IMR-90 (cell line): Measurements from ENCODE around the gene RAB33B. TPM values are rescaled to one million over a fixed set of nuclear protein-coding genes. Genes with fewer than 3 reads are reported as not detected.

Source experiments
- ATAC-seq: fragments of 200-7000 bp; cut with Tn5 transposase; 2 replicates; pipeline ENCODE4 v1.9.1; 2020; ENCODE audit warnings: low read depth, mild to moderate bottlenecking, moderate library complexity
- BruUV-seq: library from RNA; stranded (reverse); fragments of 400-500 nt; replicated peaks from 2 replicates; lab custom pipeline; 2021; lab: Mats Ljungman, UMichigan
- CTCF ChIA-PET: fragments of 300-600 bp; formaldehyde crosslinking; extraction: SDS; loops from one replicate; lab custom pipeline; 2021; ENCODE audit warnings: antibody characterized with exemption; lab: Yijun Ruan, JAX
- POLR2A ChIA-PET: fragments of 300-600 bp; sonication (Branson Sonifier 250); formaldehyde crosslinking; loops from one replicate; lab custom pipeline; 2022; ENCODE audit warnings: antibody characterized with exemption; ENCODE audit not compliant: unreplicated experiment; lab: Charles Lee
- DNase-seq: peaks from one replicate; pipeline ENCODE4 v3.0.0; 2013
- H2AFZ ChIP-seq: replicated peaks from 2 replicates; pipeline ENCODE3; 2013; ENCODE audit warnings: low read length, mild to moderate bottlenecking; ENCODE audit not compliant: poor library complexity
- H2AK5ac ChIP-seq: 2 replicates; pipeline ENCODE4 v1.6.1; 2013; ENCODE audit warnings: low read depth, low read length, inconsistent platforms
- H2AK9ac ChIP-seq: replicated peaks from 2 replicates; pipeline ENCODE3; 2013; ENCODE audit warnings: mild to moderate bottlenecking, low read depth, low read length, moderate library complexity; ENCODE audit not compliant: poor library complexity
- H2BK120ac ChIP-seq: 2 replicates; pipeline ENCODE4 v1.6.1; 2013; ENCODE audit warnings: low read depth, low read length, inconsistent platforms
- H2BK15ac ChIP-seq: 3 replicates; pipeline ENCODE4 v1.6.1; 2013; ENCODE audit warnings: low read depth, low read length, inconsistent platforms
- H2BK20ac ChIP-seq: 2 replicates; pipeline ENCODE4 v1.6.1; 2013; ENCODE audit warnings: low read depth, mild to moderate bottlenecking, inconsistent platforms, low read length, moderate library complexity
- H2BK5ac ChIP-seq: 2 replicates; pipeline ENCODE4 v1.6.1; 2013; ENCODE audit warnings: mild to moderate bottlenecking, low read depth, low read length, inconsistent platforms; ENCODE audit not compliant: poor library complexity, severe bottlenecking
- H3K14ac ChIP-seq: replicated peaks from 2 replicates; pipeline ENCODE4 v1.6.1; 2013; ENCODE audit warnings: low read depth, low read length, inconsistent platforms
- H3K18ac ChIP-seq: 2 replicates; pipeline ENCODE4 v1.6.1; 2013; ENCODE audit warnings: low read depth, low read length, control low read depth
- H3K23ac ChIP-seq: 2 replicates; pipeline ENCODE4 v1.6.1; 2013; ENCODE audit warnings: low read depth, low read length, inconsistent platforms
- H3K27ac ChIP-seq: 2 replicates; pipeline ENCODE4 v1.5.1; 2013; ENCODE audit warnings: mild to moderate bottlenecking, control low read depth, low read length; ENCODE audit not compliant: insufficient read depth
- H3K27me3 ChIP-seq: 2 replicates; pipeline ENCODE4 v1.6.1; 2013; ENCODE audit warnings: low read length; ENCODE audit not compliant: control insufficient read depth, insufficient read depth
- H3K36me3 ChIP-seq: 2 replicates; pipeline ENCODE4 v1.6.1; 2013; ENCODE audit warnings: low read length, mixed read lengths; ENCODE audit not compliant: control insufficient read depth, insufficient read depth
- H3K4ac ChIP-seq: 2 replicates; pipeline ENCODE4 v1.6.1; 2013; ENCODE audit warnings: low read depth, low read length, inconsistent platforms
- H3K4me1 ChIP-seq: 2 replicates; pipeline ENCODE4 v1.6.1; 2013; ENCODE audit warnings: low read length, mixed read lengths; ENCODE audit not compliant: control insufficient read depth, insufficient read depth
- H3K4me2 ChIP-seq: 2 replicates; pipeline ENCODE4 v1.6.1; 2013; ENCODE audit warnings: low read depth, mild to moderate bottlenecking, control low read depth, low read length, moderate library complexity
- H3K4me3 ChIP-seq: 2 replicates; pipeline ENCODE4 v1.5.1; 2013; ENCODE audit warnings: low read depth, mild to moderate bottlenecking, control low read depth, low read length, moderate library complexity; ENCODE audit not compliant: insufficient read depth
- H3K56ac ChIP-seq: 2 replicates; pipeline ENCODE4 v1.6.1; 2013; ENCODE audit warnings: low read length, inconsistent platforms; ENCODE audit not compliant: insufficient read depth; ENCODE audit errors: extremely low read depth
- H3K79me1 ChIP-seq, 2 experiments: 2 replicates each; pipeline ENCODE4 v1.6.1; 2013; ENCODE audit warnings: low read length in 2 of 2, inconsistent platforms in 1 of 2, low read depth in 1 of 2
- H3K9ac ChIP-seq: 2 replicates; pipeline ENCODE4 v1.6.1; 2013; ENCODE audit warnings: low read depth, low read length, control low read depth
- H3K9me1 ChIP-seq: 2 replicates; pipeline ENCODE4 v1.6.1; 2013; ENCODE audit warnings: low read length, inconsistent platforms; ENCODE audit not compliant: insufficient read depth
- H3K9me3 ChIP-seq: 2 replicates; pipeline ENCODE4 v1.6.1; 2013; ENCODE audit warnings: low read length; ENCODE audit not compliant: control insufficient read depth, insufficient read depth
- H4K20me1 ChIP-seq: 2 replicates; pipeline ENCODE4 v1.6.1; 2013; ENCODE audit warnings: low read length, inconsistent platforms; ENCODE audit not compliant: insufficient read depth
- H4K5ac ChIP-seq: 2 replicates; pipeline ENCODE4 v1.6.1; 2013; ENCODE audit warnings: mild to moderate bottlenecking, low read depth, low read length, control low read depth
- H4K8ac ChIP-seq, 2 experiments: 2 replicates each; pipeline ENCODE4 v1.6.1; 2013; ENCODE audit warnings: low read depth in 2 of 2, low read length in 2 of 2, control low read depth in 1 of 2, inconsistent platforms in 1 of 2
- H4K91ac ChIP-seq: 2 replicates; pipeline ENCODE4 v1.6.1; 2013; ENCODE audit warnings: low read depth, low read length, inconsistent platforms; ENCODE audit not compliant: insufficient read depth
- CHD1 ChIP-seq: IDR thresholded peaks from 2 replicates; pipeline ENCODE4 v1.6.1; 2012; ENCODE audit warnings: low read depth, low read length, improper control_type of control experiment
- MAFK ChIP-seq: IDR thresholded peaks from 2 replicates; pipeline ENCODE4 v1.6.1; 2012; ENCODE audit warnings: low read depth, low read length, improper control_type of control experiment
- MXI1 ChIP-seq: IDR thresholded peaks from 2 replicates; pipeline ENCODE4 v1.6.1; 2012; ENCODE audit warnings: low read depth, mild to moderate bottlenecking, low read length, moderate library complexity, borderline replicate concordance
- NFE2L2 ChIP-seq: fragments of 150-350 bp; IDR thresholded peaks from 2 replicates; pipeline ENCODE4 v1.6.1; 2016; ENCODE audit warnings: low read depth, mild to moderate bottlenecking, low read length
- POLR2A ChIP-seq: IDR thresholded peaks from 2 replicates; pipeline ENCODE4 v1.6.1; 2012; ENCODE audit warnings: mild to moderate bottlenecking, low read depth, low read length
- RCOR1 ChIP-seq: IDR thresholded peaks from 2 replicates; pipeline ENCODE4 v1.6.1; 2012; ENCODE audit warnings: mild to moderate bottlenecking, low read length, improper control_type of control experiment; ENCODE audit not compliant: insufficient replicate concordance
- RFX5 ChIP-seq: IDR thresholded peaks from 2 replicates; pipeline ENCODE4 v1.8.0; 2012; ENCODE audit warnings: low read depth, mild to moderate bottlenecking, low read length, moderate library complexity
- WGBS, 2 experiments: methylation state at CpG; one replicate each; pipeline versions ENCODE4 v1.1.5 to v1.1.7; 2013; ENCODE audit warnings: missing lambda C conversion rate in 2 of 2; ENCODE audit not compliant: insufficient read length in 1 of 2; ENCODE audit errors: extremely low coverage in 2 of 2; 5-methylcytosine and 5-hydroxymethylcytosine counted together
- dilution Hi-C: fragments of 300-500 bp; cut with HindIII; formaldehyde crosslinking; loops from one replicate; pipeline ENCODE4 v1.14.3; 2018; ENCODE audit warnings: low sequenced_read_pairs; ENCODE audit not compliant: unreplicated experiment
- in situ Hi-C: fragments of 300-500 bp; cut with MboI; formaldehyde crosslinking; loops from 3 replicates; pipeline ENCODE4 v1.14.3; 2019; ENCODE audit warnings: low sequenced_read_pairs, inconsistent platforms, mixed read lengths
- intact Hi-C: fragments of 100-400 bp; cut with micrococcal nuclease; formaldehyde crosslinking; loops from 2 replicates; pipeline ENCODE4 v1.10.0; 2022
- polyA plus RNA-seq, 3 experiments: library from polyadenylated mRNA; depleted of rRNA; stranded (reverse); fragments of >200 nt; gene quantifications; 2 replicates each; pipeline ENCODE4 v1.2.3, GENCODE V29; 2012; ENCODE audit warnings: low replicate concordance in 1 of 3
- total RNA-seq: library from RNA; depleted of rRNA; stranded (reverse); fragments of >200 nt; gene quantifications from 2 replicates; pipeline ENCODE4 v1.2.3, GENCODE V29; 2012
- TF ChIP-seq, protein P1 (sequence below): conservative IDR thresholded peaks from 2 replicates; pipeline ENCODE4 v1.5.1; 2012; ENCODE audit warnings: mild to moderate bottlenecking, low read depth, low read length, improper control_type of control experiment

The RAB33B gene
- total and polyA plus RNA-seq, 2 of the 4 experiments (the other 2 are of a cell fraction): 3.7 to 7.3 TPM

DNA sequence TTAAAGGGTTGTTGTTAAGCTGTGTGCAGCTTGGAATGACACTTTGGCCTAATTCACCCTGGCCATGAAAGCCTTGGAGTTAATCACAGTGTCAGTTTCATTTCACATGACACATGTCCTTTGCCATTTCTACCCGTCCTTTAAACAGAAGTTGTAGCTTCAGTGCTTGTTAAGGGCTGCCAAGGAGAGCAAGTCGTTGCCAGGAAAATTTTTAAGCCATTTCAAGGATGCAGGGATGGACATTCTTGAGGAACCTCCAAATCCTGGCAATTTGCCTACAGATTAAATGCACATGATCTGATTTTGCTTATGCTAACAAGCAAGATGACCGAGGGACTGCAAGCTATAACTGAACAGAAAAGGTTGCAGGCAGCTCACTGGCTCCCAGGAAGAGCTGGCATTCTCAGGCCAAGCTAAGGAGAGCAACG is 61.6 kb downstream of the RAB33B start:
- Histone ChIP-seq H4K5ac (no peak overlapping the region), H2BK120ac (no peak overlapping the region), H4K8ac (no peak overlapping the region), H2AFZ (no peak overlapping the region), H3K36me3 (peaks cover 37% of the 10 kb centered on the region), H3K9ac (no peak overlapping the region), H2BK5ac (no peak overlapping the region), H3K56ac (no peak overlapping the region), H3K4me2 (no peak overlapping the region), H2AK5ac (no peak overlapping the region), H3K27ac (no peak overlapping the region), H3K4me1 (no peaks in the 10 kb centered on the region), H3K18ac (no peak overlapping the region), H3K9me1 (no peaks in the 10 kb centered on the region; the same call in 1 of the 2 replicates), H3K4me3 (no peak overlapping the region), H3K4ac (no peak overlapping the region), H3K9me3 (no peaks in the 10 kb centered on the region), H4K91ac (no peak overlapping the region), H2BK20ac (no peak overlapping the region), H2BK15ac (no peak overlapping the region), H3K14ac (no peak overlapping the region), H3K23ac (no peak overlapping the region), H3K79me1 (no peaks in the 10 kb centered on the region; a peak in 1 of 4 replicates), H2AK9ac (no peak overlapping the region), H4K20me1 (no peaks in the 10 kb centered on the region), H3K27me3 (no peaks in the 10 kb centered on the region)
- intact Hi-C loops (no loop called here), dilution Hi-C loops (no loop called here), in situ Hi-C loops (no loop called here)
- DNase-seq (no peak), ATAC-seq (no peak)
- POLR2A ChIA-PET: no interaction called here
- TF ChIP-seq RFX5: no peak
- TF ChIP-seq NFE2L2: no peak
- no peak for TF ChIP-seq POLR2A
- TF ChIP-seq CHD1: no peak
- no peak for TF ChIP-seq RCOR1
- TF ChIP-seq MAFK: no peak
- TF ChIP-seq, protein P1, sequence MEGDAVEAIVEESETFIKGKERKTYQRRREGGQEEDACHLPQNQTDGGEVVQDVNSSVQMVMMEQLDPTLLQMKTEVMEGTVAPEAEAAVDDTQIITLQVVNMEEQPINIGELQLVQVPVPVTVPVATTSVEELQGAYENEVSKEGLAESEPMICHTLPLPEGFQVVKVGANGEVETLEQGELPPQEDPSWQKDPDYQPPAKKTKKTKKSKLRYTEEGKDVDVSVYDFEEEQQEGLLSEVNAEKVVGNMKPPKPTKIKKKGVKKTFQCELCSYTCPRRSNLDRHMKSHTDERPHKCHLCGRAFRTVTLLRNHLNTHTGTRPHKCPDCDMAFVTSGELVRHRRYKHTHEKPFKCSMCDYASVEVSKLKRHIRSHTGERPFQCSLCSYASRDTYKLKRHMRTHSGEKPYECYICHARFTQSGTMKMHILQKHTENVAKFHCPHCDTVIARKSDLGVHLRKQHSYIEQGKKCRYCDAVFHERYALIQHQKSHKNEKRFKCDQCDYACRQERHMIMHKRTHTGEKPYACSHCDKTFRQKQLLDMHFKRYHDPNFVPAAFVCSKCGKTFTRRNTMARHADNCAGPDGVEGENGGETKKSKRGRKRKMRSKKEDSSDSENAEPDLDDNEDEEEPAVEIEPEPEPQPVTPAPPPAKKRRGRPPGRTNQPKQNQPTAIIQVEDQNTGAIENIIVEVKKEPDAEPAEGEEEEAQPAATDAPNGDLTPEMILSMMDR: no peak
- no peak for TF ChIP-seq MXI1
- CTCF ChIA-PET: interaction anchor here (1.3 kb wide), 1 partner anchor 18 kb away, joined by 7 read pairs; no protein-coding TSS in a partner anchor
- WGBS, 2 experiments: 30% methylated on average over 2 of the region's 4 CpGs; no CpG with 5 or more reads in 1 of the 2 experiments
- BruUV-seq: no TSS peak
